ENCODE data around the gene GSTCD.
"Not testable (repeated sequence)": the region's sequence is repeated elsewhere in the genome, so short reads cannot be mapped to it uniquely, and the experiment has no call there.

GSTCD gene, protein sequence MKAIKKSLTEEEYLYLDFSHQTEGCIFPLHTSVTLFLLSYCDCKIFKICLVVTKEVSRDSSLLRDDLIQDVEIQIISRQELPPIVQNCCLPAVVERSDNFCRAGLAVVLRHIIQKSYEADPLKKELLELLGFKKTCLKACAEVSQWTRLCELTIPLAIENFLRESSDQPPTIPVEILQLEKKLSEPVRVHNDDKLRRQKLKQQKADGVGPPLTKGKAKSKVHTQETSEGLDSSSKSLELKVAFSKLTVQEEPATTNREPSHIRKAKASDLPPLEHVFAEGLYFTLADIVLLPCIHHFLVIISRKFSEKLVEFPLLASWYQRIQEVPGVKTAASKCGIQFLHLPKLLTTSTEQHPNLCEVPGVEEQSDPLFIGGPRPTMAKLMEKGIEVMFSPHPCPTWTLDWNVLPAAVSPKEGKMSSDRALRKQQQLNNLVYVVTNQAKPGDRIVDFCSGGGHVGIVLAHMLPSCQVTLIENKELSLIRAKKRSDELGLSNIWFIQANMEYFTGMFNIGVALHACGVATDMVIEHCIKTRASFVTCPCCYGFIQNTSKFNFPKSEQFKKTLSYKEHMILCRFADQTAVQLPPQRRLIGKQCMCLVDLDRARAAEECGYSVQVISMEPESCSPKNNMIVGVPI

DNA sequence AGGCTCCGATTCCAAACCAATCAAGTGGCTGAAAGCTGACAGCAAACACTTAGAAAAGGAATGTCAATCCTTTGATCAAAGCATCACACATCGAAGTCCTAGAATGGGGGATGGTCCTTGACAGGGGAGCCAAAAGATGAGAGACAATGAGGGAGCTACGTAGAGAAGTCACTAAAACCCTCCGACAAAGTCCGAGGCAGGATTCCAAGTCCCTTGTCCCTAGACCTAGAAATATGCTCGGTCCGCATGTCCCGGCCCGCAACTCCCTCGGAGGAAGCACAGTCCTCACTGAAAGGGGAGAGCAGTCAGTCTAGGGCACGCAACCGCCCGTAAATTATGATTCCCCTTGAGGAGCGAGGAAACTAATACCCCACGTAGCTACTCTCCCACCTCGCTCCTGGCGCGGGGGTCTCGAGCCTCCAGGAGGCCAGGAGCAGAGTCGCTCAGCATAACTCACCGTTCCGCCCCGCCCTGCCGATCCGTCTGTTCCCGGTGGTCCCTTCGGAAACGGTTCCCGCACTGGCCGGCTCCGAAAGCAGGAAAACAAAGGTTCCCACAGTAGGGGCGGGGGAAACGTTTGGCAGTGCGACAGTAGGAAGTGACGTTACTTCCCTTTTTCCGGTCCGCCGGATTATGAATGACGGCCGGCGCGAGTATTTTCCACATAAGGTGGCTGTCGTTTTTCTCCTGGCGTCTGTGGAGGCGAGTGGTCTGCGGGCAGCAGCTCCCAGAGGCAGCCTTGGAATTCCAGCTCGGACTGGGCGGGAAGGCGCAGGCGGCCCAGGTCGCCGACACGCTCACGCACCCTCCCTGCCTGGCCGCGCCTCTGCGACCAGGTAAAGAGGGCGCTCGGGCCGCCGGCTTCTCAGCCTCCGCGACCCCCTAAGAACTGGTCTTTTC is at the start of gene GSTCD, which contains the start of gene INTS12:
Gene GSTCD (plus strand): TSS at position 604 of the 900 bp plus-strand sequence. CDS start 8,830 bp downstream, outside the sequence.
Gene INTS12 (minus strand): TSS at position 509 of the 900 bp plus-strand sequence. CDS start 8,684 bp downstream, outside the sequence.
- peak; percentile 91 for DNase-seq

- DNase-seq, result no peak
Measured at GRCh38 chr4:105659190-105659589, 49.4 kb upstream of the GSTCD start.

- no peak for DNase-seq
Measured at GRCh38 chr4:105661028-105661427, 47.6 kb upstream of the GSTCD start.

GRCh38 chr4:105662935-105663675 is 45.5 kb upstream of the GSTCD start:
- DNase-seq, result no peak

- no peak for DNase-seq
Measured at GRCh38 chr4:105666693-105667092, 41.9 kb upstream of the GSTCD start.

- no peak for DNase-seq
Measured at GRCh38 chr4:105670684-105671083, 37.9 kb upstream of the GSTCD start.

DNA sequence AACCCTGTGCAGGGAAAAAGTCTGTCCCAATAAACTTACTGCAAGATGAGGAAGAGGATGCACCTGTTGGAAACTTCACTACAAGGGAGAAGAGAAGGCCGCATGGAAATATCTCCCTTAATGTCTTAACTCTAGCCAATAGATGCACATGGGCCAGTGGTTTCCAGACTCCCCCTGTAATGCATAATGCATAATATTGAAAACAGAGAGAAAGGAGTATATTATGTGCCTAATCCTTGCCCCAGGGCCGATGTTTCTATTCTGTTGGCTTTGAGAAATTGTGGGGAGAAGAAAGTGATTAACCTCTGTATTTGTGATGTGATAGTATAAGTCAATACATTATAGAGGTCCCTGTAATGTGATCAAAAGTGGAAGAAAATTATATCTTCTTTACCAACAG is 37.3 kb upstream of the GSTCD start:
- no peak for DNase-seq

DNA sequence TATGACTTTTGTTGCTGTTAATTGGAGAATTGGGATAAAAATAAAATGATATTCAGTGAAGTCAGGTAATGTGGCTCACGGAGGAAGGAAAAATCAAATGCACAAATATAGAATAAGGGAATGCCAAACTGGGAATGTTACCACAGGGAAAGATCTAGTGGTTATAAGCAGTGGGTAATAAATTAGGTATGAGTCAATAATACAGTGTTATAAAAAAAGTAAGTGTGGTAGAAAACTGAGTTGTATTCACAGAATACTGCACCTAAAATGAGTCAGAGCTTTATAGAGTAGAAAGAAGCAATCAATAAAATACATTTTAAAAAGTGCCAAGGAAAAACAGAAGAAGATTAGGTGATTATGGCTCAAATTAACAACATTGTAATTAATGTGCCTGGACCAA is 34.6 kb upstream of the GSTCD start:
- no peak for DNase-seq

GRCh38 chr4:105677709-105678108 is 30.9 kb upstream of the GSTCD start:
- no peak for DNase-seq

GRCh38 chr4:105679186-105679585 is 29.4 kb upstream of the GSTCD start:
- DNase-seq, result no peak

GRCh38 chr4:105683038-105683437 is 25.5 kb upstream of the GSTCD start:
- DNase-seq, result no peak

DNA sequence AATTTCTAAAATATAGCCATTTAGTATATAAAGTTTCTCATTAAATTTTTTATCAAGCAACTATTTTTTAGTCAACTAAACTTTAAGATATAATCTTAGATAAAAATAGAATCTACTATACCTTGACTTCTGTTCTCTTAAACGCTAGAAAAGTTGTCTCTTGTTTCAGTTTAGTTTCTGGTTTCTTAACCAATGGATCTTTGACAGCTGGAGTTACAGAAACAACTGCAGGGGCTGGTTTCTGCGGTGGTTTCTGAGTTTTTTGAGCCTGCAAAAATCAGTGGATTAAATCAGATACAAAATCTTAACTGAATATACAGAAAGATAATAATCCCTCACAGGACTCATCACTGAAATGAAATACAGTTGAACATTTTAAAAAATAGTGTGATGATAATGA is 22.0 kb upstream of the GSTCD start:
- no peak for DNase-seq

DNA sequence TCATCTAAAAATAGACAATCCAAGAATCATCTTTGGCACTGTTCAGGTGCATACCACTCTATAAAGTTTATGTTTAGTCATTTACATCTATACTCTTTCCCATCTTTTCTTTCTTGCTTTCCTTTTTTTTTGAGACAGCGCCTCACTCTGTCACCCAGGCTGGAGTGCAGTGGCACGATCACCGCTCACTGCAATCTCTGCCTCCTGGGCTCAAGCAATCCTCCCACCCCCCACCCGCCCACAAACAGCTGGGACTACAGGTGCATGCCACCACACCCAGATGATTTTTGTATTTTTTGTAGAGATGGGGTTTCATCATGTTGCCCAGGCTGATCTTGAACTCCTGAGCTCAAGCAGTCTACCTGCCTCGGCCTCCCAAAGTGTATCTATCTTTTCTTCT is 13.8 kb upstream of the GSTCD start:
- not testable (repeated sequence) for DNase-seq

- DNase-seq, result not testable (repeated sequence)
Measured at GRCh38 chr4:105695832-105696231, 12.8 kb upstream of the GSTCD start.

DNA sequence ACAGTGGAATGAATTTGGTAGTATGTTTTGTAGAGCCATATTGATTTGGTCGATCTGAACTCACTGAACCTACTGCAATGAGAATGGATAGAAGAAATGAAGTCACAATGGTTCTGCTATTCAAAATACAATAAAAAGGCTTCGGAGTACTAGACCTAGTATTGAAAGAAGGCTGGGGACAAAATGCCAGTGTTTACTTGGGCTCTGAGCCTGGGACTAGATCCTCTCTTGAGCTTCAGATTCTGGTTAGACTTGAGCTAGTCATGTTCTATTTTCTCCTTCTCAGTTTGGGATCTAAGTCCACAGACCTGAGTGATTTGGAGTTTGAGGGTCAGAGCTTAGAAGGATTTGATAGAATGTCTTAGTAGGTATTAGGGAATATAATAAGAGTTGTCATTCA is 10.0 kb upstream of the GSTCD start:
- no peak for DNase-seq

GRCh38 chr4:105707782-105708180 is 803 bp upstream of the GSTCD start:
- no peak for DNase-seq

- no peak for DNase-seq
Measured at GRCh38 chr4:105709081-105709450, 482 bp downstream of the GSTCD start.

DNA sequence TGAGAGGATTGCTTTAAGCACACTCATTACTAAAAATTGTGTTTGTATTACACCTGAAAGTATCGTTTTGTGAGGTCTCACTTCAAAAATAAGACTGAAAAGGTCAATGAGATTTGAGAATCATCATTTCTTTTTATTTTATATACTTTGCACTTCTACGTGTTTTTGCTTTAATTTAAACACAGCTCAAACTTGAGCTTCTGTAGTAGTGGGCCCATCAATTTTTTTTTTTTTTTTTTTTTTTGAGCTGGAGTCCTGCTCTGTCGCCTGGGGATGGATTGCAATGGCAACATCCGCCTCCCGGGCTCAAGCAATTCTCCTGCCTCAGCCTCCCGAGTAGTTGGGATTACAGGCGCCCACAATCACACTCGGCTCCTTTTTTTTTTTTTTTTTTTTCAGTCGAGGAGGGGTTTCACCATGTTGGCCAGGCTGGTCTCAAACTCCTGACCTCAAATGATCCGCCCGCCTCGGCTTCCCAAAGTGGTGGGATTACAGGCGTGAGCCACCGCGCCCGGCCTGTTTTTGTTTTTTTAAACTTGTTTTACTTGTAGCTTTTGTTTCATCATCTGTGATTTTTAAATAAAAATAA is 1.5 kb downstream of the GSTCD start:
- DNase-seq, result no peak

DNA sequence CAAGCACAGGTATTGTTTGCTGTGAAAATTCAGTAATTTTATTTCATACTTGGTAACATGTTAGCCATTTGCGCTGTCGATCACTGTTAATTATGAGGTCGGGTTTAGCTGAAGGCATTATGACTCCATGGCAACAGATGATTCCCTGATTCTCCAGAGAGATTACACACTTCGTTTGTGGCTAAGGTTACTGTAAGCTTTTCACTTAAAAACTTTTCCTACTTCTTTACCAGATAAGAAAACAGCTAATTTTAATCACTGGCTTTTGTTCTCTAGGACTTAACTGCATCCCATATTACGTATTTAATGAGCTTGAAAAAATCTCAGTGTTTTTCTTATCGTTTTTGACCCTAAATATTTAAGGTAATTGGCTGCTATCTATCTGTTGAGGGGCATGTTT is 2.1 kb downstream of the GSTCD start:
- DNase-seq, result no peak

- DNase-seq, result no peak
Measured at GRCh38 chr4:105712766-105713165, 4.2 kb downstream of the GSTCD start.

GRCh38 chr4:105714071-105714521 is 5.5 kb downstream of the GSTCD start:
- no peak for DNase-seq

DNA sequence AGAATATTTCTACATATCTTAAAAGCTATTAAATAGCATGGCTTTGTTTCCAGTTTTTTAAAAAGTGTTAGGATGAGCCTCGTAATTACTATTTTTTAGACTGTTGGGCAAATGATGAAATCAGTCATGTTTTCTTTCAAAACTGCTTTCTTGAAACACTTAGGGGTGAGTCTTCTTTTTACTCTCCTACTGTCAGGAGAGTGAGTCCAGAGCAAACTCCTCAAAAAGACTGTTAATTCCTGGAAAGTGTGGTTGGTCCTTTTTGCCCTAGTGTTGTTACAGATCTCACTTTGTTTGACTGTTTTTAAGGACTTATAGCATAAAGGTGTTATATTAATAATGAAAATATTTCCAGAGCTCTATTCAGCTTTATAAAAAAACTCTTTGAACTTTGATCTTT is 6.3 kb downstream of the GSTCD start:
- DNase-seq, result no peak
